Smooth muscle cell (in vitro differentiated cells): ENCODE measurements around the gene HEXIM1. TPM values are rescaled to one million over a fixed set of nuclear protein-coding genes. Genes with fewer than 3 reads are reported as not detected.
A peak's percentile ranks its signal among the peaks of the same experiment; 100 is the strongest.

ENCODE experiments used
- DNase-seq: peaks from one replicate; lab custom pipeline; 2025; ENCODE audit not compliant: unreplicated experiment; lab: John Stamatoyannopoulos, UW
- H2AFZ ChIP-seq: fragments of 200-600 bp; sonication (generic); 2 replicates; pipeline ENCODE4 v1.6.0; 2016; ENCODE audit warnings: antibody characterized with exemption, low read depth, mild to moderate bottlenecking
- H3F3A ChIP-seq: fragments of 200-600 bp; sonication (generic); 2 replicates; pipeline ENCODE4 v1.6.0; 2017; ENCODE audit warnings: antibody characterized with exemption, low read depth
- H3K27ac ChIP-seq: fragments of 200-600 bp; sonication (generic); 2 replicates; pipeline ENCODE4 v1.5.1; 2016; ENCODE audit warnings: low read depth, mild to moderate bottlenecking
- H3K27me3 ChIP-seq: fragments of 200-600 bp; sonication (generic); 2 replicates; pipeline ENCODE4 v1.6.1; 2016; ENCODE audit warnings: low read depth, mild to moderate bottlenecking
- H3K36me3 ChIP-seq: fragments of 200-600 bp; sonication (generic); 2 replicates; pipeline ENCODE4 v1.5.1; 2016; ENCODE audit warnings: low read depth
- H3K4me1 ChIP-seq: fragments of 200-600 bp; sonication (generic); 2 replicates; pipeline ENCODE4 v1.5.1; 2016; ENCODE audit warnings: low read depth
- H3K4me2 ChIP-seq: fragments of 200-600 bp; sonication (generic); 2 replicates; pipeline ENCODE4 v1.6.0; 2016; ENCODE audit warnings: mild to moderate bottlenecking
- H3K4me3 ChIP-seq: fragments of 200-600 bp; sonication (generic); 2 replicates; pipeline ENCODE4 v1.5.1; 2016; ENCODE audit warnings: mild to moderate bottlenecking
- H3K79me2 ChIP-seq: fragments of 200-600 bp; sonication (generic); 2 replicates; pipeline ENCODE4 v1.6.0; 2016; ENCODE audit warnings: low read depth, mild to moderate bottlenecking
- H3K9ac ChIP-seq: fragments of 200-600 bp; sonication (generic); 2 replicates; pipeline ENCODE4 v1.6.0; 2016; ENCODE audit warnings: low read depth
- H3K9me3 ChIP-seq: fragments of 200-600 bp; sonication (generic); replicated peaks from 2 replicates; pipeline ENCODE4 v1.5.1; 2016; ENCODE audit warnings: low read depth
- H4K20me1 ChIP-seq: fragments of 200-600 bp; sonication (generic); 2 replicates; pipeline ENCODE4 v1.6.0; 2016; ENCODE audit warnings: low read depth
- CTCF ChIP-seq: fragments of 200-600 bp; sonication (generic); IDR thresholded peaks from 2 replicates; pipeline ENCODE4 v1.5.1; 2017; ENCODE audit warnings: borderline replicate concordance, mild to moderate bottlenecking, antibody characterized with exemption; ENCODE audit not compliant: insufficient read depth, poor library complexity, severe bottlenecking
- WGBS: methylation state at CpG from one replicate; pipeline ENCODE4 v1.1.7; 2016; ENCODE audit warnings: low lambda C conversion rate; 5-methylcytosine and 5-hydroxymethylcytosine counted together
- polyA plus RNA-seq: library from polyadenylated mRNA; unstranded; fragments of >200 nt; fragmentation: Nextera tagmentation; extraction: Ambion mirVana; gene quantifications from 2 replicates; pipeline ENCODE4 v1.2.1, GENCODE V29; 2016
- total RNA-seq: library from RNA; depleted of rRNA; stranded (reverse); fragments of >200 nt; gene quantifications from 2 replicates; pipeline ENCODE4 v1.2.3, GENCODE V29; 2014

Gene HEXIM1
- total and polyA plus RNA-seq, 2 experiments from 2014 or later: 9.4 to 13.7 TPM

DNA sequence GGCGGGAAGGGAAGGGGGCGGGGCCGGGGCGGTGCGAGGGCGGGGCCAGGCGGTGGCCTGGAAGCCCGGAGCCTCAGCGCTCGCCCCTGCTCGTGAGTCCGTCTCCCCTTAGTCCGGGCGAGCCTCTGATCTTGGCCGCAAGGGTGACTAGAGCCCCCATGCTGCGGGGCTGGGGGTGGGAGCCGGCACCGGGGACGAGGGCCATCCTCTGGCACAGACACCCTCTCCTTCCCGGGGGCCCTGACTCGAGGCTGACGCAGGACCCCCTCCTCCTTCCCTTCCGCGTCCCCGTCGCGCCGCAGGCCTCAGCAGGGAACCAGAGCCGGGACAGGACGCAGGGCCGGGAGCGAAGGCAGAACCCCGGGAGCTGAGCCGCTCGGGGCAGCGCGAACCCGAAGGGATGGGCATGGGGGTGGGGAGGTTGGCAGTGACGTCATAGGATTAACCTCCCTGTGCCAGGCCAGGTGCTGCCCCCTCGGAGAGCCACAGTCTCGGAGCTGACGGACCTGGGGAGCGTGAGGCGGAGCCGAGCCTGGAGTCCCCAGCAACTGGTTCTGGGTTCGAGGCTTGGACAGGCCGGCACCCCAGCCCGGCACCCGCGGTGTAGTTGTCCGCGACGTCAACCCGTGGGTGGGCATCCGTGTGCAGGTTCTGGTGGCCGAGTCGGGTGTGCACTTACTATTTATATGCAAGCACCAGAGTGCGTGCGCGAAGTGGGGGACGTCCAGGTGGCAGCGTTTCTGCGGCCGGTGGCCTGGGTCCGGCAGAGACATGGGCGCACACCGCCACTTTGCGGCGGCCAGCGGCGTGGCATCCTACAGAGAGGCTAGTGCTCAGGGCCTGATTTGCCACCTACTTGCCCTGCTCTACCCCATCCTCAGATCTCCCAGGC is 15.5 kb upstream of the HEXIM1 start:
- Histone ChIP-seq H3K4me1 (peaks cover 23% of the 10 kb centered on the region), H3K9me3 (no peaks in the 10 kb centered on the region), H3K27me3 (no peaks in the 10 kb centered on the region), H3K36me3 (no peaks in the 10 kb centered on the region), H2AFZ (peak overlapping the region; percentile 74), H3K27ac (peak overlapping the region; percentile 87), H3F3A (peaks cover 19% of the 10 kb centered on the region), H3K9ac (peak overlapping the region; percentile 82), H3K4me2 (peak overlapping the region; percentile 95), H3K4me3 (peak overlapping the region; percentile 94), H3K79me2 (peaks cover 27% of the 10 kb centered on the region), H4K20me1 (no peaks in the 10 kb centered on the region)
- DNase-seq: peak; percentile 76
- TF ChIP-seq CTCF: peak; percentile 65
- 2% methylated on average over 54 of the region's 71 CpGs for WGBS

- Histone ChIP-seq H3K4me2 (peak within 1 kb of the TSS; percentile 90), H3K27me3 (no peaks in the 10 kb centered on the region), H3K4me1 (peaks cover 9% of the 10 kb centered on the region), H2AFZ (peak within 1 kb of the TSS; percentile 28), H4K20me1 (no peaks in the 10 kb centered on the region), H3K27ac (no peak within 1 kb of the TSS), H3K9me3 (no peaks in the 10 kb centered on the region), H3K4me3 (peak within 1 kb of the TSS; percentile 59), H3K9ac (peak within 1 kb of the TSS; percentile 21), H3F3A (peaks cover 5% of the 10 kb centered on the region), H3K79me2 (peaks cover 14% of the 10 kb centered on the region), H3K36me3 (no peaks in the 10 kb centered on the region)
- 11% methylated on average over 39 of the region's 40 CpGs for whole genome bisulfite sequencing
- TF ChIP-seq CTCF: peak; percentile 100
- DNase-seq: peak; percentile 92
Observed at GRCh38 chr17:45135192-45135977, 12.9 kb upstream of the HEXIM1 start, which contains the start of gene ACBD4. Gene ACBD4, plus strand, starts transcription at chr17:45135687. Its CDS starts 458 bp downstream, at chr17:45136145.

DNA sequence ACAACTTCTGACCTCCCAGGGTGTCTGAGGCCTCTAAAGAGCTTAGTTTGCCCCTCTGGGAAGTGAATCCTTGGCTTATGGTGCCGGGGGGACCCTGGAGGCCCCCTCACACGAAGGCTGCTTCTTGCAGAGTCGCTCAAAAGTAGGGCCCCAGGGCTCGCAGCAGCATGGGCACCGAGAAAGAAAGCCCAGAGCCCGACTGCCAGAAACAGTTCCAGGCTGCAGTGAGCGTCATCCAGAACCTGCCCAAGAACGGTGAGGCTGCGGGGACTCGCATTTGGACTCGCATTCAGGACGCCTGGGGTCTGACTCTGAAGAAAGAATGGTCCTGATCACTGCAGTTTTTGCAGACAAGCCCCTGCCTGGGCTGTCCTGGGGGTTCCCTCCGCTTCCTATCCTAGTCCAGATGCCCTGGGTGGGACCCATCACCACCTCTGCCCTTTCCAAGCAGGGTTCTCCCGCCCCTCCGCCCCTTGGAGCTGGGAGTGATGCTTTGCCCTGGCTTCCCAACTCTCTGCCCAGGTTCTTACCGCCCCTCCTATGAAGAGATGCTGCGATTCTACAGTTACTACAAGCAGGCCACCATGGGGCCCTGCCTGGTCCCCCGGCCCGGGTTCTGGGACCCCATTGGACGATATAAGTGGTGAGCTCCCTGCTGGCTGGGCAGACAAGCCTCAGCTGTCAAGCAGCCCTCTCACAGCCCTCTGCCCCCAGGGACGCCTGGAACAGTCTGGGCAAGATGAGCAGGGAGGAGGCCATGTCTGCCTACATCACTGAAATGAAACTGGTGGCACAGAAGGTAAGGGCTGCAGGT is 12.1 kb upstream of the HEXIM1 start:
- Histone ChIP-seq H3K9me3 (no peaks in the 10 kb centered on the region), H3K4me1 (peaks cover 8% of the 10 kb centered on the region), H3K9ac (peak overlapping the region; percentile 21), H3K36me3 (no peaks in the 10 kb centered on the region), H4K20me1 (no peaks in the 10 kb centered on the region), H2AFZ (peak overlapping the region; percentile 28), H3K4me2 (peak overlapping the region; percentile 90), H3K27me3 (no peaks in the 10 kb centered on the region), H3K4me3 (peak overlapping the region; percentile 59), H3K79me2 (peaks cover 9% of the 10 kb centered on the region), H3K27ac (no peak overlapping the region), H3F3A (no peaks in the 10 kb centered on the region)
- no peak for DNase-seq
- WGBS: 83% methylated on average over 19 of the region's 21 CpGs
- no peak for TF ChIP-seq CTCF
